LNCAP (cell line): ENCODE measurements around the gene SEPTIN1.

ENCODE experiments used
- CTCF ChIP-seq: fragments of 450-650 bp; IDR thresholded peaks from 2 replicates; pipeline ENCODE4 v1.5.1; 2017; ENCODE audit warnings: mild to moderate bottlenecking

SEPTIN1 gene

GRCh38 chr16:30381291-30382041 is 895 bp downstream of the SEPTIN1 start:
- TF ChIP-seq CTCF, result no peak

GRCh38 chr16:30380803-30381208 is 1.6 kb downstream of the SEPTIN1 start:
- no peak for TF ChIP-seq CTCF

- no peak for TF ChIP-seq CTCF
Observed at GRCh38 chr16:30380072-30380802, 2.1 kb downstream of the SEPTIN1 start.

- TF ChIP-seq CTCF, result no peak
Observed at GRCh38 chr16:30379158-30379783, 3.1 kb downstream of the SEPTIN1 start.

GRCh38 chr16:30378236-30379157 is 3.9 kb downstream of the SEPTIN1 start:
- TF ChIP-seq CTCF, result no peak

GRCh38 chr16:30377812-30378235 is 4.5 kb downstream of the SEPTIN1 start:
- TF ChIP-seq CTCF, result no peak
